Activated T-cell treated with anti-CD3 and anti-CD28 coated beads for 1 hour (primary cell): ENCODE data around the gene HHEX.

Experiments used
- DNase-seq: peaks from one replicate; pipeline ENCODE4 v3.0.0-alpha.2; 2020; ENCODE audit warnings: low read depth

Gene HHEX

DNA sequence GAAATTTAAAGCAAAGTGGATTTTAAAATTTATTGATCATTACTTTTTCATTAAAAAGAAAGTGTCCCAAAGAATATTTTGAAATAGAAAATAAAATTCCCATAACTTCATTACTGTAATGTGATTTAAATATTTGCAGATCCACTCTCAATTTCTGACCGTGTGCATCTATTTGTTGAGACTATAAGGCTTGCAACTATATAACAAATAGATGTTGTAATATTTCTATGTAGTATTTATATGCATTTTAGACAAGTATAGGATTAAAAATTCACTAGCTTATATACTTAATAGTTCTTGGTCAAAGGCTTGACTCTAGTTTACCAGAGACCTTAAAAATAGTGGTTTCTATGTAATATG lies 3.8 kb downstream of the HHEX start:
- DNase-seq: no peak

DNA sequence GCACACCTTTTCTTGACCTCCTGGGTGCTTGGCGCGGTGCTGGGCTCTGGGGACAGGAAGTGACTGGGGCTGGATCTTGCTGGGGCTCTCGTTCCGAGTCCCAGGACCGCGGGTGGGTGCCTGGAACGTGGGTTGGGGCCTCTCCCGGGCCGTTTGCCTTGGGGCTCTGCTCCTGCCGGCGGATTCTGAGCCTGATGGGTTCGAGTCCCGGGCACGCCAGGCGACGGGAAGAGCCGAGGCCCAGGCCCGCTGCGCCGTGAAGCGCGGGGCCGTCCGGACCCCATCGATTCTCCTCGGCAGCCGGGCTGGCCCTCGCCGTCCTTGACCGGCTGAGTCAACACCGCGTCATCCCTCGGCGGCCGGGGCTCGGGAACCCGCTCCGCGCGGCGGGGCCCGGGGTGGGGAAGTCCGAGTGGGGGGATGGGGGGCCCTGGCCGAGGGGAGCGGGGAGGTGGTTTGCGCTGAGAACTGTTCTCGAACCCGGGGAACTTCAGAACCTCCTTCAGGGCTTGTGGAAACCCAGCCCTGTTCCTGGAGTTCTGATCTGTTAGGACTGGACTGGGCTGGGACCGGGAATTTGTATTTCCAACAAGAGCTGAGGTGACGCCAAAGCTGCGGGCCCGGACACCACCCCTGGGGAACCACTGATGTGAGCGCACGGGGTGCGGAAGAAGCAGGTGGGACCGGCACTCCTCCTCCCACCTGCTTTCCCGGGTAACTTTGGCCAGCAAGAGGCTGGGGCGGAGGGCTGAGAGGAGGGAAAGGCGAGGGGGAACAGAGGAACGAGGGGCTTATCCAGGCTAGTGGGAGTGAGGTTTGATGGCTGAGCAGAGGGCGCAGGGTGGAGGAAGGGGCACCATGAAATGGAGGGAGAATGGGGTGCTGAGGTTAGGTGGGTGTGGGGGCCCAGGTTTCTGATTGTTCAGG lies 6.2 kb downstream of the HHEX start:
- no peak for DNase-seq

DNA sequence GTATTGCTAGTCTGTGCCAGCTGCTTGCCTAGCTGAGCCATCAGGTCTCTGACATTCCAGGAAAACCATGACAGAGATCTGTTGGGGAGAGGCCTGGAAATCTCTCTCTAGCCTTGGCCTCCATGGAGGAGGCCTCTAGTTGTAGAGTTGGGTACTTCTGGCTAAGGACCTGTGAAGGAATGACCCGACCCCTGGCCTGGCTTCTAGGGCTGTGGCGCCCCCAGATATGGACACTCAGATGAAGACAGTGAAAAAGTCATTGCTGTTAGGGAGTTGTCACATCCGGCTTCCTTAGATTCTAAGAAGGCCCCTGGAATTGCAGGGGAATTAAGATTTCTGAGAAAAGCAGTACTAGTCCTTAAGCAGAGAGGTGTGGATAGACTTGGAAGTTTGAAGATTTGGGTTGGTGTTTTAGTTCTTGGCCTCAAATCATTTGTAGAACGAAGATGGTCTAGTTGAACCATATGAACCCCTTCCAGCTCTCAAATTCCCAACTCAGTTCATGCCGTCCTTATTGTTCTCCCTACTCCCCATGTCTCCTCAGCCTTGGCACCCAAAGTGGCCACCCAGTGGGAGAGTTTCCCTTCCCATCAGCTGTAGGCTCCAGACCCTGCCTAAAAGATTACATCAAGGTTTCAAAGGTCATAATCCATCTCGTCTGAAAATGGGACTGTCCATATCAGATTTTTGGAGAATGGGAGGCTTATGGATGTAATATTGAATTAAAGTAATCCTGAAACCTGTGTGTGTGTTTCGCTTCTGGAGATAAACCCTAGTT lies 7.0 kb downstream of the HHEX start:
- no peak for DNase-seq

DNA sequence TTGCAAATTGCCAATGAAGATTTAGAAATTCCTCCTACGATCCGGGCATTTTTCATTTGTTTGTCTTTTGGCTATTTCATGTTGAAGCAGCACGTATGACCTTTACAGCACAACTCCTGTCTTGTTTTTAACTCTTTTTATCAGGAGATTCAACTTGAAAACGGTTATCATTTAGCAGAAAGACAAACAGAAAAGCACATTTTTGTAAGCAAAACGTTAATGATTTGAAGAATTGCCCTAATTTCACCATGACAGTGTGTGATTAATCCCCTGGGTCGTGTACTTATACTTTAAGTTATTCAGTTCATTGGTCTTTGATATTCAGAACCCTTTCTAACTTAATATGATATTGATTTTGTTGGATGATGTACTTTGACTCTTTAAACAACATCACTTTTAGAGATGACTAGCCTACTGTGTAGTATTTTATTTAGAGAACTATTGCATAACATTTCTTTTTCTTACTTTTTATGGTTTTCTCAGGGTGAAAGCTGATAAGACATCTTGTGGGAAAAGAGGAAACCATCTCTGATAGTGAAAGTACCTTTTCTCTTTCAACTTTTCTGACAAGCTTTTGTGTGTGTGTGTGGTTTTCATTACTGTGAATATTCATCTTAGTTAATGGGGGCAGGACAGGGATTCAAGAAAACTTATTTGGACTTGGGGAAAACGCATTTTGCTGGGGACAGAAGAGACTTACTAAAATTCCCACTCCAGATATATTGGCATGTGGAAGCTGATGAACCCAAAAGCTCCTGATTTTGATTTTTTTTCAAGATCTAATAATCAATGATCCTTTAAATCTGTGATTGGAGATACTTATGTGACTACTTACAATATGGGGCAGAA lies 8.1 kb downstream of the HHEX start:
- DNase-seq: no peak

DNA sequence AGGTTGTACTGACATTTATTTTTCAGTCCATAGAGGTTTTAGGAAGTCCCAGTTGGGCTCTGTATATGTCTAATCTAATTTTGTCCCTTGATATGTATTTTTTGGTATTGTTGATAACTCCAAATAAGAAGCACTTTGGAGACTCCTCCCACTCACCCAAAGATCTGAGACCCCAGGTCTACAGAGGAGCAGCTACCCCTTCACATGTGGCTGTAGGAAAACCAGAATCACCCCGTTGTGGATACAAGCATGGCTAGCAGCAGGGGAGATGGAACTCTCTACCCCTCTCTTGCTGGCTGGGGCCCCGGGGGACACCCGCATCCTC lies 9.4 kb downstream of the HHEX start:
- DNase-seq: no peak

DNA sequence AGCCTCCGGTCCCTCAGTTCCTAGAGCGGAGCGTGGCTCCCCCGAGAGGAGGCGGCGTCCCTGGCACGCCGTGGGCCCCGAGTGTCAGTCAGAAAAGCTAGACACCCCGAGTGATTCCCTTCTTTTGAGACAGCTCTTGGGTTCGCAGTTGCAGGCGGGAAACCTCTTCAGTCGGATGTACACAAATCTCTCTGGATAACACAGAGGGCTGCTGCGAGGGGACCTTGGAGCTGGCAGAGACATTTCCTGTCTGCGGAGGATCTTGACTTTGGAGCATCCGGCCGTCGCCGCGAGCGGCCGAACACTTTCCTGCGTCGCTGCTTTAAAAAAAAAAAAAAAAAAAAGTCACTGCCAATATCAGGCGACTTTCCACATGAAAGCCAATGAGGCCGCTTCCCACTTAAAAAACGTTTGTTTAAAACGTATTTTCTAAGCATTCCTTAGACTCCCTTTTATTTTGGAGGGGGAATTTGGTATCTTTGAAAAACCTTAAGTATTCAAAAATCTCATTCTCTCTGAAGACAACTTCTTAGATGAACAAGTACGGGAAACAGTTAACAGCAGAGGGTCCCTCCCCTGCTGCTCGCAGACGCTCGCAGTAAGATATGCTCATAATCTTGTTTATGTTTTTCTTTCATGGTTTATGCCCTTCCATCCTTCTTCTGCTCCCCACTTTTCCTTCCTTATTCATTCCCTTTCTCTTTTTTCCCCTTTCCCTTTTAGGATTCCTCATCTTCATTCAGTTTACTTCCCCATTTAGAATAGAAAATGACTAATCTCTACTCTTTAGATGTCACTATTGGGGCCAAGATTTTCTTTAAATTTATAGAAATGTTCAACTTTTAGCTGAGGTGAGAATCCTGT lies 10.0 kb downstream of the HHEX start:
- DNase-seq: no peak

DNA sequence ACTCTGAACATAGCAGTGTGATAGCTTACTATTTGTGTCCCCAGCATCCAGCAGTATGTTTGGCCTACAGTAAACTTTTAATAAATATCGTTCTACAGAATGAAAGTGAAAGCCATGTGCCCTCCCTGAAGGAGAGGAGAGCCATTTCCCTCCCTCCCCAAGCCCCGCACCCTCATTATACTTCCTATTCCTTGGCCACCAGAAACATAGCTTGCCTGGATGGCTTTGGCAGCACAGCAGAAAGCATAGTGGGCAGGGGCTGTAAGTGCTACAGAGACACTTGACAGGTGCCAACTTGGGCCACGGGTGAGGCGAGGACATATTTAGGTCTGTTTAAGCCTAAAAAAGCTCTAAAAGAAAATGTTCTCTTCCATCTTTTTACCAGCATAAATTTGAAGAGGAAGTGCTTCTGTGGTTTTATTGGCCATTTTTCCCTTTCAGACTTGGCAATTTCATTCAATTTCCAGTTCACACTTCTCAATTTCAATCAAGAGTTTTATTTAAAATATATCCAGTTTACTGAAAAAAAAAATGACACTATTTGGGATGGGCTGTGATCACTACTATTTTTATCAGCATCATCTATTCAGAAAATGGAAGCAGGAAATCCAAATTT lies 12.7 kb downstream of the HHEX start:
- no peak for DNase-seq

DNA sequence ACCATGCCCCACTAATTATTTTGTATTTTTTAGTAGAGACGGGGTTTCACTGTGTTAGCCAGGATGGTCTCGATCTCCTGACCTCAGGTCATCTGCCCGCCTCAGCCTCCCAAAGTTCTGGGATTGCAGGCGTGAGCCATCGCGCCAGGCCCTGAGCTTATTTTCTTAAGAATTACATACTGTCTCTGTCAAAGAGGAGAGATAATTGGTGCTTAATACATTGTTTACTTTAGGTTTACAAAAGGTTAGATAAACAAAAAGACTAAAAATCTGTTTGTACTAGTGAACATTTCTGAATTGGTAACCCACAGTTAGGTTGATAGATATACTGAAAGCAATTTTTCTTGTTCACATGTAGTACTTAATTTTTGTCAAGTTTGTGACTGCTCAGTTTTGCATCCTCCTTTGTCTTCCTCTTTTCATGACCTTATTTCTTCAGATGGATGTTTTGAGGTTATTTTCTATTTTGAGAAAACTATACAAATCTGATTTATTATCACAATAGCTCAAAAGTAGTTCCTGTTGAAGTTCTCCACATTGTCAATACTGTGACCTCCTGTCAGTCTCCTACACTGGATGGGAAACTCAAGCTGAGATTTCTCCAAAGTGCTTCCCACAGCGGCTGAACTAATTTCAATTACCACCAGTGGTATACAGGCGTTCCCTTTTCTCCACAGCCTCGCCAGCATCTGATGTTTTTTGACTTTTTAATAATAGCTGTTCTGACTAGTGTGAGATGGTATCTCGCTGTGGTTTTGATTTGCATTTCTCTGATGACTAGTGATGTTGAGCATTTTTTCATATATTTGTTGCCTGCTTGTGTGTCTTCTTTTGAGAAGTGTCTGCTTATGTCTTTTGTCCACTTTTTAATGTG lies 22.5 kb downstream of the HHEX start:
- DNase-seq: no peak

DNA sequence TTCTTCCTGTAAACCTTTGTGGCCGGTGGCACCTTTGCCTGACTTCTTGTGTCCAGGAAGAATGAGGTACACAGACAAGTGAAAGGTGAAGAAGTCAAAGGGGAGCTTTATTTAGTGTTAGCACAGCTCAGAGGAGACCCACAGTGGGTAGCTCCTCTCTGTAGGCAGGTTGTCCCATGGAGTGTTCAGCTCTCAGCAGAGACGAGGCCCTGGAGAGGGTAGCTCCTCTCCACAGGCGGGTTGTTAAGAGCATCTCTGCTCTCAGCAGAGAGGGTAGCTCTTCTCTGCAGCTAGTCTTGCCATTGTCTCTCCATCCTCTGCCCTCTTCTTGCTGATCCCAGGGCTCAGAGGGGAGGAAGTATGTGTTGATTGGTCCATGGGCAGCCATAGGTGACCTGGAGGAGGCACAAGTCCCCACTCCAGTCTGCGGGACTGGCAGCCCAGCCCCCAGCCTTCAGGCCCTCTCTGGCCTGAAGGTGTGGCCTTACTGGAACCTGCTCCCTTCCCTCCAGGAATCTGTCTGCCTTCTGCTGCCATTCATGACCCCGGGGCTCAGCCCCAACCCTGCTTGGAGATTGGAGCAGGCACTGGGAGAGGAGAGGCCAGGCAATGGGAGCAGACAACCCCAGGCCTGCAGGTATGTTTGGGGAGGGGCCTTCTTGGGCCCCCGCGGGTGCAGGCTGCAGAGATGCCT lies 24.5 kb downstream of the HHEX start:
- DNase-seq: no peak

DNA sequence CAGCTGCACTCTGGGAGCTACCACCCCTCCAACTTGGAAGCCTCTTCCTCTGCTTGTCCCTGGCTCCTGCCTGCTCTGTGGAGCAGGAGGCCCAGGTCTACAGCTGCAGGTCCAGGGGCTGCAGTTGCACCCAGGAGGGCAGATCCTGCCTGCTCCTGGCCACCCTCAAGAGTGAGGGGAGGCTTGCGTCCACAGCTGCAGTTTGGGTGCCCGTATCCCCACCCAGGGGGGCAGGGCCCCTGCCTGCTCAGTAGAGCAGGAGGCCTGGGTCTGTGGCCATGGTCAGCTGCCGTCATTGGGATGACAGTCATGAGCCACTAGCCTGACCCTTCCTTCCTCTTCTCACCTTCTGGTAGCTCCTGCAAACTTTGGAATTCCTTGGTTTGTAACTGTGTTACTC lies 25.1 kb downstream of the HHEX start:
- no peak for DNase-seq

DNA sequence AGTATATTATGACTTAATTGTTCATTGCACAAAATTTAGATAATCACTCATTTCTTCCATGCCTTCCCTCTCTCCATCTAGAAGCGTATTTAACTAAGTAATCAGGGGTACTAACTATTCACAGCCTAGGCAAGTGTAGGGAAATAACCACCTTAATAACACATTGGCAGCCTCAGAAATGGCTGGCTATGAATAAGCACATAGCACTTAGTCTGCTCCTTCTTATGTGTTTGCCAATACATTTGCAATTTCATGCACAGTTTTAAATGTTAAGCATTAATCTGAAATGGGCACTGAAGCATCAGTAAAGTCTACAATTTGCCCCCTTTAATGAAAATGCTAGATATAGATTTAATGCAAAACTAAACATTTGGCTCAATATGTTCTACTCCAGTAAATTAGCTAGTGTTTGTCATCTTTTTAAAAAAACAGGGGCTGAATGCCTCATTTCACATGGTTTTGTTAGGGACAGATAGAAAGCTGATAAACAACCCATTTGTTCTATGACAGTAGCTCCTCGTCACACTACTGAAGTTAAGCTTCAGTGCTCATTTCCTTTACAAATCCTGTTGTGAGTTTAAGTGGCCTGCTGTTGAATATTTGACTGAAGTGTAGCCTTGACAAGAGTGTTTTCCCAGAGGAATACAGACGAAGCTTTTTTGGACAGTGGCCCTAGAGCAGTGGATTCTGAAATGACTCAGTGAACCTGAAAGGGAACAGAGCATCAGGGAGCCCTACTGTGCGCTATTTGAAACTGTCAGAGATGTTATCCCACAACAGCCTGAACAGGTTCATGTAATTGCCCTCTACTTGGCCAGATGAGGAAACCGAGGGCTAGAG lies 30.5 kb downstream of the HHEX start:
- DNase-seq: no peak

DNA sequence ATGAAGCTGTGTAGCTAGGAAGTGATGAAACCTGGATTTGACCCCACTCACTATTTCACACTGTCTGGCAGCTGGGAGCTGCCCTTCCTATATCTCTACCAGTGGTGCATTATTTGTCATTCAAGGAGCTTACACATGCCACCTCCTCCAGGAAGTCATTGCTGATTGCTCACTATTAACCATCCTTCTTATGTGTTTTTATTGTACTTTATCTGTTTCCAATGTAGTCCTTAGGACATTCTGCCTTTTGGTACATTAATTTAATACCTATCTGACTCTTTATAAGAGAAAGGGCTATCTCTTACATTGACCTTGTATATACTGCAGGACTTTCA lies 31.0 kb downstream of the HHEX start:
- no peak for DNase-seq

DNA sequence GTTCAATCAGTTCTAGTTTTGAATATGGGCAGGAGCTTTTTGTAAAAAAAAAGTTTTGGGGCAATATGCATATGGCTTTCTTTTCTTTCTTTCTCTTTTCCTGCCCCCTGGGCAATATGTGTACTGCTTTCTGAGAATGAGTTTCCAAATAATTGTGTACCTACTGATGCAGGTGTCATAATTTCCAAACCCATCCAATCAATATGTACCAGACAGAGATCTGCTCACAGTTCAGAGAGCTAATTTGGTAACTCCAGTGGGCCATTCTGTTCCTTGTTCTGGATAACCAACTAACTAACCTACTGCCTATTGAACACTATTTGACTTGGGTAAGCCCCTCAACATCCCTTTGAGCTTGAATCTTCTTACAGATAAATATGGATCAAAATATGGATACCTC lies 32.6 kb downstream of the HHEX start:
- no peak for DNase-seq

DNA sequence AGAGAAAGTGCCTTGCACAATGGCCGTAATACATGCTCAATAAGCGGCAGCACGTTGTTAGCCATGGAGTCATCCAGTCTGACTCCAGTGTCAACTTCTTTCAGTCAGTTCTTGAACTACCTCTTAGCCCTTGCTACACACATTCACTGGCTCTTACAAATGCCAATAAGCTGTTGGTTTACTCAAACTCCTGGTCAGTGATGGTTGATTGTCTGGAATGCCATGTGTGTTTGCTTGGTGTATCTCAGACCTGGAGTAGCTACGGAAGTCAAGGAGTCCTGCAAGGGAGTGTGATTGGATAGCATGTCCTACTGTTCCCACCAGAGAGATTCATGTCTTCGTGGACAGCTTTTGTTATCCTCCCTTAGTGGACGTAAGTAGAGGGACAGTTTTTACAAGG lies 37.4 kb downstream of the HHEX start:
- DNase-seq: no peak

DNA sequence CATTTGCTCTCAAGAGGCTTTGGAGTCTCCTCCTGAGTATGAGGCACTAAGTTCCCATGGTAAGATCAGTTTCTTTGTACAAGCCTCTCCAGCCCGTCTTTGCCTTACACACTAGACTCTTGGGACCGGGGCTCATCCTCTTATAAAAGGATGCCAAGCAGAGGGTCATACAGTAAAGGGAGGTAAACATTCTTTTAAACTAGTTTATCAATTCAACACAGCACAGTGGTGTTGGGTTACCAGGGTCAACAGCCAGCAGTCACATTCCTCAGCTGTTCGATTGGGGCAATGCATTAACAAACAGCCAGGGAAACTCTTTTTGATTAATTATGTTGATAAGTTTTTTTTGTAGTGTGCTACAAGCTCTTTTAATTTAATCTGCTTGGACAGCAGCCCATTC lies 37.8 kb downstream of the HHEX start:
- DNase-seq: no peak

DNA sequence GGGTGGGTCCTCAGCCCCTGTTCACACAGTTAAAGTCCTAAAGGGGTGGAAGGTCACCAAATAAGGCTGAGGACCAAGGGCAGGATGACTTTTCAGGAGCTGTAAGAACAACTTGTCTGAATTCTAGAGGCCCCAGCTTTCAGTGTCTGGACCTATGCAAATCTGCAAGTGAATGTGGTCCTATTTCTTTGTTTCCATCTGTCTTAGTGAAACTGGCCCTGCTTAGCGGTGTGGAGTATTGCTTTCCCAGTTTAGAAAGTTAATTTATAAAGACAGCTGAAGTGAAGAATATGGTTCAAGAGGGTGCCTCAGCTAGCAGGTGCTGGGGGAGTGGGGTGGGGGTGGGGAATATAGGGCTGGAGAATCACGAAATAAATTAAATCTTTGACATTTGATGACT lies 40.1 kb downstream of the HHEX start:
- no peak for DNase-seq

DNA sequence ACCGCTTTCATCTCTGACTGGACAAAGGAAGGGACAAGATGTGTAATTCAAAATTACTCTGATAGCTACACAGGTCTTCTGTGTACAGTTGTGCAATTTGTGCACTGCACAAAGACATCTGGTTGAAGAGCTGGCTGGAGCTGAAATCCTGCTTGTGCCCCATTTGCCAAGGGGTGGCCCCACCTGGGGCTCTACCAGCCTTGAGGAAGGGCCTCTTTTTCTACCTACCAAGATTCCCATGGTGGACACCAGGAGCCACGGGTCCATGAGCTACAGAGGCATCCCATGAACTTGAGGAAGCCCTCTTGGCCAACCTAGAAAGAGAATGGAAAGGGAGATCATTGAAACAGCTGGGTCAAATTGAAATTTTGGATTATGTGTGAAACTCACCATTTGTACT lies 43.2 kb downstream of the HHEX start:
- DNase-seq: no peak

DNA sequence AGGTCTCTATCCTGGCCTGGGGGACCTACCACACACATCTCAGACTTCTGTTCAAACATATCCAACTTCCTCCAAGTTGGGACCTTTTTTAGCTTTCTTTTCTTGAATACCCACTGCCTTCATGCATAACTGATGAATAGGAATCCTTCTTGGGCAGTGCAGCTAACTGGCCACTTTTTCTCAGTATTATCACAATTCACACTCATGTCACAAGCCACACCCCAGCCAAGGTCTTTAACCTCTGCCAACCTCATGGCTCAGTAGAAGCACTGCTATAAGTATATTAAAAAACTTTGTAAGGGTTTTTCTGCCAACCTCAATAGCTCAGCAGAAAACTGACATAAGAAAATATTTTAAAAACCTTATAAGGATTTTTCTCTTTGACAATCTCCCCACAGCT lies 44.5 kb downstream of the HHEX start:
- no peak for DNase-seq

DNA sequence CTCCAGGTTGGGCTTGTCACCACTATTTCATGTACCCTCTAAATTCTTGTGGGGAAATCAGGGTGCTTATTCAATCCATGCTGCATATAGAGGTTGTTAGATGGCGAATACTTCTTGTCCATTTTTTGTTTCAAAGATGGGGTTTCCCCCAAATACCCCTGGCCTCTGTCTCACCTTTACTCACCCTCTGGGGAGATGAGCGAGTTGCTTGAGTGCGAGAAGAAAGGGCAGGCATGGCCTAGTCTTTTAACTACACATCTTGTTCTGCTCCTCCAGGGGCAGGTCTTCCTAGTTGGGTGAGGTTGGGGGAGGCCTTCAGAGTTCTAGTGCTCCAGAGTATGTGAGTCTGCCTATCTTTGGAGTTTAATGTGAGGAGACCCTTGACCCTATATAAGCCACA lies 46.2 kb downstream of the HHEX start:
- no peak for DNase-seq
